ENCODE results near the gene TMEM175.

The TMEM175 gene

GRCh38 chr4:931960-932712 is at the start of gene TMEM175, which contains the start of gene GAK:
TSS of gene TMEM175 (plus strand) at chr4:932460. CDS start at chr4:947740, 15,280 bp downstream.
TSS of gene GAK (minus strand) at chr4:932316. CDS start at chr4:932187, 129 bp downstream.
- DNase-seq, result peak; percentile 97

- no peak for DNase-seq
Measured at GRCh38 chr4:882646-883045, 49.6 kb upstream of the TMEM175 start.

GRCh38 chr4:883377-884095 is 48.7 kb upstream of the TMEM175 start:
- no peak for DNase-seq

GRCh38 chr4:884259-884658 is 48.0 kb upstream of the TMEM175 start:
- DNase-seq, result no peak

GRCh38 chr4:884896-885295 is 47.4 kb upstream of the TMEM175 start:
- no peak for DNase-seq

GRCh38 chr4:885353-885752 is 46.9 kb upstream of the TMEM175 start:
- DNase-seq, result no peak

- no peak for DNase-seq
Measured at GRCh38 chr4:886244-886643, 46.0 kb upstream of the TMEM175 start.

GRCh38 chr4:887034-887763 is 45.1 kb upstream of the TMEM175 start:
- DNase-seq, result no peak

GRCh38 chr4:888029-888428 is 44.2 kb upstream of the TMEM175 start:
- DNase-seq, result no peak

- DNase-seq, result no peak
Measured at GRCh38 chr4:889516-889915, 42.7 kb upstream of the TMEM175 start.

GRCh38 chr4:890036-890695 is 42.1 kb upstream of the TMEM175 start:
- no peak for DNase-seq

GRCh38 chr4:891747-892146 is 40.5 kb upstream of the TMEM175 start:
- DNase-seq, result peak; percentile 16

- DNase-seq, result no peak
Measured at GRCh38 chr4:892780-893179, 39.5 kb upstream of the TMEM175 start.

- no peak for DNase-seq
Measured at GRCh38 chr4:893276-893994, 38.8 kb upstream of the TMEM175 start.

- no peak for DNase-seq
Measured at GRCh38 chr4:893995-894705, 38.1 kb upstream of the TMEM175 start.

GRCh38 chr4:895596-895995 is 36.7 kb upstream of the TMEM175 start:
- no peak for DNase-seq

- no peak for DNase-seq
Measured at GRCh38 chr4:896216-896615, 36.0 kb upstream of the TMEM175 start.

- DNase-seq, result no peak
Measured at GRCh38 chr4:896630-897029, 35.6 kb upstream of the TMEM175 start.

- no peak for DNase-seq
Measured at GRCh38 chr4:898123-898522, 34.1 kb upstream of the TMEM175 start.

- no peak for DNase-seq
Measured at GRCh38 chr4:898869-899555, 33.2 kb upstream of the TMEM175 start.

GRCh38 chr4:899556-899906 is 32.7 kb upstream of the TMEM175 start:
- DNase-seq, result no peak
